Vagina (tissue), 2 donors: ENCODE results near the gene GAS7.

Experiments
- CTCF ChIP-seq, 3 experiments: fragments of 450-650 bp in 2 of 3; fragments of 200-600 bp in 1 of 3; sonication (generic) in 1 of 3; IDR thresholded peaks; one replicate each; pipeline ENCODE4 v1.5.1; 2017 to 2019; ENCODE audit warnings: antibody characterized with exemption in 3 of 3, mild to moderate bottlenecking in 2 of 3, moderate library complexity in 2 of 3
- POLR2A ChIP-seq, 2 donors: fragments of 450-650 bp; IDR thresholded peaks; one replicate each; pipeline ENCODE4 v1.6.1; 2017; ENCODE audit warnings: antibody characterized with exemption in 2 of 2, mild to moderate bottlenecking in 2 of 2, moderate library complexity in 2 of 2
- POLR2AphosphoS5 ChIP-seq, 2 donors: sonication (generic); formaldehyde crosslinking; IDR thresholded peaks; one replicate each; pipeline ENCODE4 v1.9.0; 2017; ENCODE audit warnings: antibody characterized with exemption in 2 of 2, mild to moderate bottlenecking in 2 of 2, low read depth in 1 of 2; ENCODE audit not compliant: insufficient read depth in 1 of 2

- TF ChIP-seq CTCF (IDR thresholded peaks at IDR 0.05), result peak; percentile 35 to 66 (median 40)
- no peak for TF ChIP-seq POLR2A (IDR thresholded peaks at IDR 0.05)
- TF ChIP-seq POLR2AphosphoS5 (IDR thresholded peaks at IDR 0.05; ENCODE audit: insufficient read depth in 1 of 2, low read depth in 1 of 2), result no peak
Observed at GRCh38 chr17:9959377-9959981, 238.9 kb downstream of the GAS7 start.
